WERI-Rb-1 (cell line): ENCODE measurements around the gene POLDIP2.

ENCODE experiments used
- DNase-seq: peaks from one replicate; pipeline ENCODE4 v3.0.0-alpha.2; 2020
- H3K27ac ChIP-seq: fragments of 250-450 bp; sonication (Bioruptor Pico); 2 replicates; pipeline ENCODE4 v1.5.1; 2020; ENCODE audit warnings: mild to moderate bottlenecking, moderate library complexity
- H3K27me3 ChIP-seq: fragments of 250-450 bp; sonication (Bioruptor Pico); 2 replicates; pipeline ENCODE4 v1.5.1; 2021; ENCODE audit warnings: mild to moderate bottlenecking, low read depth, moderate library complexity; ENCODE audit not compliant: insufficient read depth, severe bottlenecking
- H3K36me3 ChIP-seq: fragments of 250-450 bp; sonication (Bioruptor Pico); 2 replicates; pipeline ENCODE4 v1.5.1; 2020; ENCODE audit warnings: mild to moderate bottlenecking, moderate library complexity
- H3K4me3 ChIP-seq: 2 replicates; pipeline ENCODE4 v1.5.1; 2011; ENCODE audit warnings: low read depth, mild to moderate bottlenecking, control low read depth, low read length
- H3K9me3 ChIP-seq: fragments of 250-450 bp; sonication (Bioruptor Pico); 2 replicates; pipeline ENCODE4 v1.5.1; 2021; ENCODE audit warnings: mild to moderate bottlenecking, moderate library complexity; ENCODE audit not compliant: severe bottlenecking
- TF ChIP-seq, protein P1 (sequence below): IDR thresholded peaks from 2 replicates; pipeline ENCODE4 v1.5.1; 2011; ENCODE audit warnings: low read depth, mild to moderate bottlenecking, control low read depth, inconsistent platforms, low read length

Gene POLDIP2

DNA sequence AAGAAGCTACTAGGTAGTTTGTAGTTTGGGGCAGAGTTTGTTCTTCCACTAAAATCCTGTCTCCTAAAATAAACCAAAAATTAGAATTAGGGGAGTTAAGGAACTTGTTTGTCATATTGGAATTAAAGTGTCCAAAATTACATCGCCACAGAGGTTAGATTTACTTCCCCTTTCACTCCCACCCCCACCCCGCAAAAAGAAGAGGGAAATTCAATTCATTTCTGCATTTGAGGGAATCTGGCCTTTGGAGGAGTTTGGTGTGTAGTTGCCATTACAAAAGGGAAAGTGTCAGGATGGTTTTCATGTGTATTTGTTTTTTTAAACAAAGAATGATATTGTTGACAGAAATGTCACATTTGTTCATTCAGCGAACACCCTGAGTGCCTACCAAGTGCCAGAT, 32.5 kb downstream of the POLDIP2 start:
- TF ChIP-seq, protein P1, sequence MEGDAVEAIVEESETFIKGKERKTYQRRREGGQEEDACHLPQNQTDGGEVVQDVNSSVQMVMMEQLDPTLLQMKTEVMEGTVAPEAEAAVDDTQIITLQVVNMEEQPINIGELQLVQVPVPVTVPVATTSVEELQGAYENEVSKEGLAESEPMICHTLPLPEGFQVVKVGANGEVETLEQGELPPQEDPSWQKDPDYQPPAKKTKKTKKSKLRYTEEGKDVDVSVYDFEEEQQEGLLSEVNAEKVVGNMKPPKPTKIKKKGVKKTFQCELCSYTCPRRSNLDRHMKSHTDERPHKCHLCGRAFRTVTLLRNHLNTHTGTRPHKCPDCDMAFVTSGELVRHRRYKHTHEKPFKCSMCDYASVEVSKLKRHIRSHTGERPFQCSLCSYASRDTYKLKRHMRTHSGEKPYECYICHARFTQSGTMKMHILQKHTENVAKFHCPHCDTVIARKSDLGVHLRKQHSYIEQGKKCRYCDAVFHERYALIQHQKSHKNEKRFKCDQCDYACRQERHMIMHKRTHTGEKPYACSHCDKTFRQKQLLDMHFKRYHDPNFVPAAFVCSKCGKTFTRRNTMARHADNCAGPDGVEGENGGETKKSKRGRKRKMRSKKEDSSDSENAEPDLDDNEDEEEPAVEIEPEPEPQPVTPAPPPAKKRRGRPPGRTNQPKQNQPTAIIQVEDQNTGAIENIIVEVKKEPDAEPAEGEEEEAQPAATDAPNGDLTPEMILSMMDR, result no peak
- Histone ChIP-seq H3K27me3 (no peaks in the 10 kb centered on the region), H3K27ac (peak overlapping the region; percentile 81), H3K9me3 (no peaks in the 10 kb centered on the region), H3K4me3 (no peak overlapping the region), H3K36me3 (peaks cover 80% of the 10 kb centered on the region)
- DNase-seq, result no peak

DNA sequence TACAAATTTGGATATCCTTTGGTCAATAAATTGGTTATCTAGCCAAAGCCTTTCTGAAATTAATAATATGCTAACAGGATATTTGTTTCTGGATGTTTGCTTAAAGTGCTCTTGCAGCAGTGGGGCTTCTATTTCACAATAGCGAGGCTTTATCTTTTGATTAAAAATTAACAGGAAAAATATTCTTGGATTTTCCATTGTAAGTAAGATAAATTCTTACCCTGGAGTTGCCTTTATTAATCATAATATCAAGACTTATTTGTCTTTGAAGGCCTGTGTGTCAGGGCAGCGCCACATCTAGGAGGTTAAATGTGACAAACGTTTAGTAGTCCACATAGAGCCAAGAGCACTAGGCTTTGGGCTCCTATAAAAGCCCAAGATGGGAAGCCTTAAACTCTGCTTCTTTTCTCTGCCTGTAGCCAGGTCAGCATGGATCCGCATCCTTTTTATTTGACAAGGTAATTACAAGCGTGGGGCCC, 33.0 kb downstream of the POLDIP2 start:
- Histone ChIP-seq H3K4me3 (no peak overlapping the region; the same call in 1 of the 2 replicates), H3K36me3 (peaks cover 77% of the 10 kb centered on the region), H3K27me3 (no peaks in the 10 kb centered on the region), H3K9me3 (no peaks in the 10 kb centered on the region), H3K27ac (peak overlapping the region; percentile 81)
- TF ChIP-seq, protein P1, result no peak
- no peak for DNase-seq

DNA sequence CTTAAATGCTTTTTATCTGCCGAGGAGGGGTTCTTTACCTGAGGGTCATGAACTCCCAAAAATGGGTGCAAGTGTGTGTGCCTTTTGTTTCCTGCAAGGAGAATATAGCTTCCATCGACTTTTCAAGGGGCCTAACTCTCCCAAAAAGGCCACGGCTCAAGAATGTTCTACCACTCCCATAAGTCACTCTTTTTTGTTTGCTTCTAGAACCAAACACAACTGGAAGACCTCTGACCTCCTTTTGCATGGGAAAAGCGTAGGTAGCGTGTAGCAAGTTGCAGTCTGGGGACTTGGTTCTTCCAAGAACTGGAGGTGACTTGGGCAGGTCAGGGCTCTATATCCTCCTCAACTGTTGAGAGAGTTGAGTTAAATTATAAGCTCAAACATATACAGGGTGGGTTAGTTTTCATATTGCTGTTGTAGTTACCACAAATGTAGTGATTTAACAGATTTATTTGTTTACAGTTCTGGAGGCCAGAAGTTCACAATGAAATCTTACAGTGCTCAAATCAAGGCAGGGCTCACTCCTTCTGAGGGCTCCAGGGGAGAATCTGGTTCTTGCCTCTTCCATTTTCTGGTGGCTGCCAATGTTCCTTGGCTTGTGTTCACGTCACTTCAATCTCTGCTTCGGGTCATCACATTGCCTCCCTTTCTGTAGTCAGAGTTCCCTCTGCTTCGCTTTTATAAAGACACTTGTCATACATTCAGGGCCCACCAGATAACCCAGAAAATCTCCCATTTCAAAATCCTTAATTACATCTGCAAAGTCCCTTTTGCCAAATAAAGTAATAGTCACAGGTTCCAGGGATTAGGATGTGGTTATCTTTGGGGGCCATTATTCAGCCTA, 36.9 kb downstream of the POLDIP2 start:
- Histone ChIP-seq H3K27me3 (no peaks in the 10 kb centered on the region), H3K9me3 (no peaks in the 10 kb centered on the region), H3K36me3 (peaks cover 39% of the 10 kb centered on the region), H3K27ac (peak overlapping the region; percentile 95), H3K4me3 (peak overlapping the region; percentile 99)
- TF ChIP-seq, protein P1, result no peak
- DNase-seq, result no peak

DNA sequence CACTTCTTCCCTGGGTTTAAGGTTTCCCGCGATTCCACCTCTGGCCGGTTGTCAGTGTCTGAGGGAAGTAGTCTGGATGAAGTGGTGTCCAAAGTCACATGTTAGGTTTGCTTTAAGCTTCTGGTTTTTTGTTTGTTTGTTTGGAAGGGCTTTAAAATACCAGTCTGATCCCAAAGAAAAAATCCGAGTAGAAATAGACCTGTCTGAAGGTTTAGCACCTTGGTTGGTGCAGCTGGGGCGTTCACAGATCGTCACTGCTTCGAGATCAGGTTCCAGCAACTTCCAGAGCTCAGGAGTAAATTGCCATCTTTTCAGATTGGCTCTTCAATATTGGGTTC, 37.8 kb downstream of the POLDIP2 start:
- H3K36me3 ChIP-seq, result peaks cover 39% of the 10 kb centered on the region
- TF ChIP-seq, protein P1, result no peak
- H3K9me3 ChIP-seq, result no peaks in the 10 kb centered on the region
- H3K4me3 ChIP-seq, result peak overlapping the region; percentile 99
- peak overlapping the region; percentile 95 for H3K27ac ChIP-seq
- no peaks in the 10 kb centered on the region for H3K27me3 ChIP-seq
- DNase-seq, result no peak

DNA sequence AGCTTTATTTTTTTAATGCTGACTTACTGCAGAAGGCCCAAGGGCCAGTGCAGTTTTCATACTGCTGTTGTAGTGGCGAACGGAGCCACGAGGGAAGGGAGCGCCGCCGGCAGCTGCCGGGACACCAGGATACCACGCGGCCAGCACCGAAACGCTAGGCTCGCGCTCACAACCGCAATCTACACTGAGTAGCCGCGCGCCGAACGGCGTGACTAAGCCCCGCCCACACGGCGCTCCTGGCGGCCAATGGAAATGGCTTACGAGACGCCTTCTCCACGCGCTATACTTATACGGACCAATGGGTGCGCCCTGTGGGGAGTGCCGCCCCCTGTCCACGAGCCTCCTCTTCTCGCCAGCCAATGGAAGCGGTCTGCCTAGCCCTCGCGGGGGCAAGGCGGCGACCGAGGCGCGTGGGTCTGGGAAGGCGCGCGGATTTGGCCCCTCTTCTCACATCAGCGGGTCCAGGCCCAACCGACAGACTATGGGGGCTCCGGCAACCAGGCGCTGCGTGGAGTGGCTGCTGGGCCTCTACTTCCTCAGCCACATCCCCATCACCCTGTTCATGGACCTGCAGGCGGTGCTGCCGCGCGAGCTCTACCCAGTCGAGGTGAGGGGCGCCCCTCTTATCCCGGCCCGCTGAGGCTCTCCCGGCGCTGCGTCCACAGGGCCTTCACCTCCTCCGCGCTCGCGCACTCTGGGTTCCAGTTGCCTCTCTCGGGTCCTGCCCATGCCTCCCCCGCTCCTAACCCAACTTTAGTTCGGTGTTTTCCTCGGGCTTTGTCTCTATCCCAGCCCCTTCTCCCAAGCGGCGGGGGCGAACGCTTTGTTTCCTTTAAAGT, 38.3 kb downstream of the POLDIP2 start, which contains the start of gene TMEM97:
TMEM97 (plus strand) TSS at position 442 of the 839 bp plus-strand sequence; CDS start at position 482, 40 bp downstream.
- TF ChIP-seq, protein P1, result peak; percentile 9; the same call in 1 of the 2 replicates
- Histone ChIP-seq H3K9me3 (no peaks in the 10 kb centered on the region), H3K27ac (peak within 1 kb of the TSS; percentile 95)

More for the DNA sequence above, 38.3 kb downstream of the POLDIP2 start, which contains the start of gene TMEM97:
- peaks cover 37% of the 10 kb centered on the region for H3K36me3 ChIP-seq
- H3K4me3 ChIP-seq, result peak within 1 kb of the TSS; percentile 99
- DNase-seq, result peak; percentile 98
- H3K27me3 ChIP-seq, result no peaks in the 10 kb centered on the region
